B cell (primary cell): ENCODE data around the gene IL12RB1. TPM values are rescaled to one million over a fixed set of nuclear protein-coding genes. Genes with fewer than 3 reads are reported as not detected.
A peak's percentile ranks its signal among the peaks of the same experiment; 100 is the strongest.
"Not testable (repeated sequence)": the region's sequence is repeated elsewhere in the genome, so short reads cannot be mapped to it uniquely, and the experiment has no call there.

Experiments used
- ATAC-seq: fragments of 200-7000 bp; cut with Tn5 transposase; one replicate; pipeline ENCODE4 v1.10.0; 2021; ENCODE audit warnings: low read depth, mild to moderate bottlenecking, moderate number of reproducible peaks, moderate library complexity
- CTCF ChIA-PET: fragments of 350-600 bp; sonication (Branson Sonifier 250); formaldehyde crosslinking; loops from one replicate; lab custom pipeline; 2021; ENCODE audit warnings: antibody characterized with exemption, inconsistent platforms; lab: Charles Lee
- POLR2A ChIA-PET: fragments of 350-600 bp; sonication (Branson Sonifier 250); formaldehyde crosslinking; loops from one replicate; lab custom pipeline; 2021; ENCODE audit warnings: antibody characterized with exemption; lab: Charles Lee
- DNase-seq: peaks from one replicate; pipeline ENCODE4 v3.0.0; 2013
- H2AFZ ChIP-seq: 2 replicates; pipeline ENCODE4 v1.6.1; 2012; ENCODE audit warnings: mild to moderate bottlenecking, low read depth, low read length; ENCODE audit not compliant: insufficient read depth, poor library complexity, severe bottlenecking
- H3K27ac ChIP-seq, 2 donors: 1 replicate in 1 of 2; 2 replicates in 1 of 2; pipeline ENCODE4 v1.5.1; 2012 to 2013; ENCODE audit warnings: low read length in 2 of 2, mild to moderate bottlenecking in 2 of 2, moderate library complexity in 1 of 2
- H3K27me3 ChIP-seq, 4 experiments: fragments of 200-600 bp in 1 of 4; sonication (generic) in 1 of 4; replicated peaks in 1 of 4; 1 replicate in 2 of 4; 2 replicates in 2 of 4; pipeline versions ENCODE4 v1.6.1 to v1.7.0; 2013 to 2016; ENCODE audit warnings: low read length in 3 of 4, mild to moderate bottlenecking in 2 of 4, mixed read lengths in 1 of 4, moderate library complexity in 1 of 4; ENCODE audit not compliant: insufficient read depth in 4 of 4, control insufficient read depth in 3 of 4; ENCODE audit errors: control extremely low read depth in 1 of 4
- H3K36me3 ChIP-seq, 2 experiments: replicated peaks in 1 of 2; 1 replicate in 1 of 2; 2 replicates in 1 of 2; pipeline versions ENCODE4 v1.6.1 to v1.7.1; 2013; ENCODE audit warnings: low read length in 1 of 2; ENCODE audit not compliant: insufficient read depth in 2 of 2, control insufficient read depth in 1 of 2; ENCODE audit errors: control extremely low read depth in 1 of 2, extremely low read depth in 1 of 2
- H3K4me1 ChIP-seq, 2 donors: fragments of 200-600 bp in 1 of 2; sonication (generic) in 1 of 2; 1 replicate in 1 of 2; 2 replicates in 1 of 2; pipeline versions ENCODE4 v1.5.1 to v1.6.1; 2013 to 2017; ENCODE audit warnings: low read length in 2 of 2; ENCODE audit not compliant: control insufficient read depth in 2 of 2, insufficient read depth in 2 of 2
- H3K4me2 ChIP-seq: replicated peaks from 2 replicates; pipeline ENCODE3; 2012; ENCODE audit warnings: mild to moderate bottlenecking, low read depth, low read length; ENCODE audit not compliant: poor library complexity, severe bottlenecking
- H3K4me3 ChIP-seq, 5 experiments: fragments of 200-600 bp in 1 of 5; sonication (generic) in 1 of 5; 1 replicate in 3 of 5; 2 replicates in 2 of 5; pipeline versions ENCODE4 v1.5.1 to v1.7.0; 2011 to 2016; ENCODE audit warnings: low read length in 4 of 5, mild to moderate bottlenecking in 4 of 5, low read depth in 2 of 5, control low read depth in 1 of 5, moderate library complexity in 1 of 5; ENCODE audit not compliant: insufficient read depth in 1 of 5; ENCODE audit errors: control extremely low read depth in 1 of 5, extremely low read depth in 1 of 5
- H3K79me2 ChIP-seq: fragments of 200-600 bp; sonication (generic); one replicate; pipeline ENCODE4 v1.6.0; 2016; ENCODE audit warnings: low read length; ENCODE audit not compliant: control insufficient read depth, insufficient read depth
- H3K9ac ChIP-seq: fragments of 200-600 bp; sonication (generic); 2 replicates; pipeline ENCODE4 v1.6.1; 2017; ENCODE audit warnings: mild to moderate bottlenecking, low read length, moderate library complexity
- H3K9me3 ChIP-seq, 3 donors: one replicate each; pipeline versions ENCODE4 v1.6.1 to v1.7.1; 2013; ENCODE audit warnings: low read length in 2 of 3; ENCODE audit not compliant: control insufficient read depth in 2 of 3, insufficient read depth in 1 of 3; ENCODE audit errors: control extremely low read depth in 1 of 3
- H4K20me1 ChIP-seq: 2 replicates; pipeline ENCODE4 v1.6.0; 2012; ENCODE audit warnings: mild to moderate bottlenecking, low read length; ENCODE audit not compliant: insufficient read depth, control insufficient read depth, poor library complexity, severe bottlenecking
- H3K27ac Mint-ChIP-seq: one replicate; pipeline ENCODE4 v1.8.0; 2021; ENCODE audit warnings: mixed read lengths
- H3K27me3 Mint-ChIP-seq: one replicate; pipeline ENCODE4 v1.8.0; 2021; ENCODE audit warnings: mixed read lengths
- H3K4me1 Mint-ChIP-seq: one replicate; pipeline ENCODE4 v1.8.0; 2021; ENCODE audit warnings: mixed read lengths
- H3K4me3 Mint-ChIP-seq: one replicate; pipeline ENCODE4 v1.8.0; 2021; ENCODE audit warnings: mixed read lengths
- H3K9me3 Mint-ChIP-seq: one replicate; pipeline ENCODE4 v1.8.0; 2022; ENCODE audit warnings: mixed read lengths; ENCODE audit not compliant: insufficient read depth
- EZH2 ChIP-seq: IDR thresholded peaks from 2 replicates; pipeline ENCODE4 v1.6.1; 2012; ENCODE audit warnings: borderline replicate concordance, low read depth, mild to moderate bottlenecking, moderate library complexity, low read length; ENCODE audit not compliant: insufficient read depth, poor library complexity, severe bottlenecking
- WGBS: methylation state at CpG from one replicate; pipeline ENCODE4 v1.1.5; 2013; ENCODE audit warnings: missing lambda C conversion rate; ENCODE audit not compliant: insufficient coverage; 5-methylcytosine and 5-hydroxymethylcytosine counted together
- intact Hi-C: fragments of 100-400 bp; cut with micrococcal nuclease; formaldehyde crosslinking; loops from one replicate; pipeline ENCODE4 v1.10.0; 2022
- polyA plus RNA-seq: library from polyadenylated mRNA; depleted of rRNA; stranded (reverse); fragments of >200 nt; gene quantifications from 2 replicates; pipeline ENCODE4 v1.2.3, GENCODE V29; 2012
- total RNA-seq, 2 donors: library from RNA; stranded (reverse); fragments of 120-200 nt in 1 of 2; gene quantifications; 1 replicate in 1 of 2; 2 replicates in 1 of 2; pipeline versions ENCODE4 v1.2.3 to v1.2.4, GENCODE V29; 2013 to 2022
- TF ChIP-seq, protein P1 (sequence below): fragments of 200-600 bp; IDR thresholded peaks from one replicate; pipeline ENCODE4 v1.8.0; 2022; ENCODE audit warnings: antibody characterized with exemption, mild to moderate bottlenecking

The IL12RB1 gene
- total and polyA plus RNA-seq, 2 donors (not counting 1 experiment from before 2014, with no cell fraction given), result 18.8 to 24.5 TPM

DNA sequence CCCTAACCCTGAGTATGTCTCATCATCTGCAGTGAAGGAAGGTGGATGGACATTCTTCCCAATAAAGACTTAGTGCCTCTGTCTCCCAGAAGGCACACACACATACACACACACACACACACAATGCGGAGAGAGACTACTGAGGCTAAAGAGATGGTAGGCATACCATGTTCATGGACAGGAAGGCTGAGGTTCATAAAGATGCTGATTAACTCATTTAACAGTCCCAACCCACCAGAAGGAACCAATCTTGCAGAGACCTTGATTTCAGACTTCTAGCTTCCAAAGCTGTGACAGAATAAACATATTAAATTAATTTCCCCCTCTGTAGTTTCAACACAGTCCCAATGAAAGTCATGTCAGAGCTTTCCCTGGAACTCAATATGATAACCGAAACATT lies 45.7 kb downstream of the IL12RB1 start:
- Mint-ChIP-seq H3K27ac (peak overlapping the region; percentile 76), H3K27me3 (no peaks in the 10 kb centered on the region), H3K9me3 (no peaks in the 10 kb centered on the region), H3K4me1 (peaks cover 50% of the 10 kb centered on the region), H3K4me3 (no peak overlapping the region)
- no peaks in the 10 kb centered on the region for H3K36me3 ChIP-seq
- H3K79me2 ChIP-seq, result no peaks in the 10 kb centered on the region
- H3K9ac ChIP-seq, result no peak overlapping the region
- H3K4me2 ChIP-seq, result no peak overlapping the region
- DNase-seq (no peak), ATAC-seq (no peak)
- no peak overlapping the region for H3K27ac ChIP-seq
- ChIA-PET POLR2A (interaction anchor here (0.6 to 1.6 kb wide), 6 partner anchors 10 to 252 kb away, joined by 3 to 10 read pairs (median 6); no protein-coding TSS in a partner anchor), CTCF (interaction anchor here (1.1 to 6.9 kb wide), 4 partner anchors 19 to 99 kb away, joined by 3 to 62 read pairs (median 4); partner anchors contain the start of gene ARRDC2)
- H3K9me3 ChIP-seq, result no peaks in the 10 kb centered on the region
- no peak overlapping the region for H2AFZ ChIP-seq
- H3K4me1 ChIP-seq, result peaks cover 34 to 44% of the 10 kb centered on the region in 2 donors
- TF ChIP-seq, protein P1, sequence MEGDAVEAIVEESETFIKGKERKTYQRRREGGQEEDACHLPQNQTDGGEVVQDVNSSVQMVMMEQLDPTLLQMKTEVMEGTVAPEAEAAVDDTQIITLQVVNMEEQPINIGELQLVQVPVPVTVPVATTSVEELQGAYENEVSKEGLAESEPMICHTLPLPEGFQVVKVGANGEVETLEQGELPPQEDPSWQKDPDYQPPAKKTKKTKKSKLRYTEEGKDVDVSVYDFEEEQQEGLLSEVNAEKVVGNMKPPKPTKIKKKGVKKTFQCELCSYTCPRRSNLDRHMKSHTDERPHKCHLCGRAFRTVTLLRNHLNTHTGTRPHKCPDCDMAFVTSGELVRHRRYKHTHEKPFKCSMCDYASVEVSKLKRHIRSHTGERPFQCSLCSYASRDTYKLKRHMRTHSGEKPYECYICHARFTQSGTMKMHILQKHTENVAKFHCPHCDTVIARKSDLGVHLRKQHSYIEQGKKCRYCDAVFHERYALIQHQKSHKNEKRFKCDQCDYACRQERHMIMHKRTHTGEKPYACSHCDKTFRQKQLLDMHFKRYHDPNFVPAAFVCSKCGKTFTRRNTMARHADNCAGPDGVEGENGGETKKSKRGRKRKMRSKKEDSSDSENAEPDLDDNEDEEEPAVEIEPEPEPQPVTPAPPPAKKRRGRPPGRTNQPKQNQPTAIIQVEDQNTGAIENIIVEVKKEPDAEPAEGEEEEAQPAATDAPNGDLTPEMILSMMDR, result no peak
- TF ChIP-seq EZH2, result no peak
- WGBS, result 100% methylated on average over 1 of the region's 2 CpGs
- intact Hi-C loops, result no loop called here
- H4K20me1 ChIP-seq, result no peaks in the 10 kb centered on the region
- no peak overlapping the region for H3K4me3 ChIP-seq
- H3K27me3 ChIP-seq, result no peaks in the 10 kb centered on the region

DNA sequence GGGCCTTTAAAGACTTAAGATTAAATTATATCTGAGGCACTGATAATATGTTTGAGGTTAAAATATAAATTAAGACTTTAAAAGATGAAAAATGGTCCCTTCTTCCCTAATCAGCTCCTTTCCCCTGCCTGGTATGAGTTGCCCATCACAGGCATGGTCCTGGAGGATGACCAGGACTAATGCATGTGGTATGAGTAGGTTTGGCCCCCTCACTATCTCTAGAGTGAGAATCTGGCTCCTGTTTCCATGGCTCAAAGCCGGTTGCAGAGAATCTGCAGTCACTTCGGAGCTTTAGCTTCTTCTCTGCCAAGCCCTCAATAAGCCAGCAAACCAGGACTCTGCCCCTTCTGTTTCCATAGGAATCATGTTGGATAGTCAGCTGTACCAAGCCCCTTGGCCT lies 54.6 kb downstream of the IL12RB1 start:
- H3K27me3 Mint-ChIP-seq, H3K9ac ChIP-seq, H3K36me3 ChIP-seq, H3K27ac ChIP-seq, H3K4me2 ChIP-seq, H3K27me3 ChIP-seq, H3K9me3 ChIP-seq, H3K9me3 Mint-ChIP-seq, ATAC-seq, H3K79me2 ChIP-seq, DNase-seq, intact Hi-C loops, H3K4me1 ChIP-seq, H4K20me1 ChIP-seq, H3K4me3 ChIP-seq, H3K4me3 Mint-ChIP-seq, H2AFZ ChIP-seq: not testable (repeated sequence)
- peaks cover 23% of the 10 kb centered on the region for H3K4me1 Mint-ChIP-seq
- ChIA-PET POLR2A (interaction anchor here (1.2 to 2.5 kb wide), 3 partner anchors 8 to 13 kb away, joined by 3 to 6 read pairs (median 6); no protein-coding TSS in a partner anchor), CTCF (interaction anchor here (0.7 kb wide), 1 partner anchor 26 kb away, joined by 3 read pairs; no protein-coding TSS in a partner anchor)
- 100% methylated on average over 2 of the region's 2 CpGs for WGBS
- H3K27ac Mint-ChIP-seq, result peak overlapping the region; percentile 41

DNA sequence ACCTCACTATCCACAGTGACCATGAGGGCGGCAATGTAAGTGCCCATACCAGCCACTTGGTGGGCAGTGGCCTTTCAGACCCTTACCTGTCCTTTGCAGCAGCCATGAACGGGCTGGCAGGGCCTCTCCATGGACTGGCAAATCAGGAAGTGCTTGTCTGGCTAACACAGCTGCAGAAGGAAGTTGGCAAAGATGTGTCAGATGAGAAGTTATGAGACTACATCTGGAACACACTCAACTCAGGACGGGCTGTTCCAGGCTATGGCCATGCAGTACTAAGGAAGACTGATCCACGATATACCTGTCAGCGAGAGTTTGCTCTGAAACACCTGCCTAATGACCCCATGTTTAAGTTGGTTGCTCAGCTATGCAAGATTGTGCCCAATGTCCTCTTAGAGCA lies 55.3 kb downstream of the IL12RB1 start:
- H3K27me3 ChIP-seq, H3K9me3 ChIP-seq, H3K79me2 ChIP-seq, H3K9ac ChIP-seq, H3K27me3 Mint-ChIP-seq, H3K4me2 ChIP-seq, H3K4me1 ChIP-seq, H4K20me1 ChIP-seq, H3K9me3 Mint-ChIP-seq, H3K4me3 ChIP-seq, H3K36me3 ChIP-seq, intact Hi-C loops: not testable (repeated sequence)
- 38% methylated on average over 5 of the region's 5 CpGs for WGBS
- peak; percentile 39 for DNase-seq
- Mint-ChIP-seq H3K4me1 (peaks cover 27% of the 10 kb centered on the region), H3K27ac (peak overlapping the region; percentile 89), H3K4me3 (peak overlapping the region; percentile 8)
- CTCF ChIA-PET, result interaction anchor here (1.1 to 1.2 kb wide), 2 partner anchors 26 to 137 kb away, joined by 3 to 4 read pairs; no protein-coding TSS in a partner anchor
- ATAC-seq, result peak; percentile 53
- peak overlapping the region in 1 of 2 donors; percentile 24 for H3K27ac ChIP-seq
- POLR2A ChIA-PET, result interaction anchor here (0.6 to 2.5 kb wide), 5 partner anchors 7 to 14 kb away, joined by 3 to 10 read pairs (median 6); no protein-coding TSS in a partner anchor
- peak overlapping the region; percentile 60 for H2AFZ ChIP-seq
